ENCODE data around the gene RELN.

- no peak for TF ChIP-seq CTCF (IDR thresholded peaks at IDR 0.05 in 8 of 11, conservative IDR thresholded peaks at IDR 0.05 in 3 of 11)
- TF ChIP-seq POLR2A (IDR thresholded peaks at IDR 0.05): no peak
Observed at GRCh38 chr7:103771294-103771693, 218.2 kb downstream of the RELN start.

Measured in spleen (tissue), 7 donors.